H1 (cell line): ENCODE measurements around the gene ADRB2. TPM values are rescaled to one million over a fixed set of nuclear protein-coding genes. Genes with fewer than 3 reads are reported as not detected.

Source experiments
- CTCF ChIA-PET: fragments of 300-600 bp; sonication (Branson Sonifier 250); formaldehyde crosslinking; loops from one replicate; lab custom pipeline; 2021; ENCODE audit not compliant: partially characterized antibody; lab: Charles Lee
- POLR2A ChIA-PET: fragments of 300-600 bp; sonication (Branson Sonifier 250); formaldehyde crosslinking; loops from one replicate; lab custom pipeline; 2021; ENCODE audit warnings: inconsistent platforms; ENCODE audit not compliant: partially characterized antibody; lab: Charles Lee
- DNase-seq, 2 experiments: peaks; one replicate each; pipeline versions ENCODE4 v3.0.0 to v3.0.0-alpha.2; 2010 to 2022; ENCODE audit warnings: low spot score in 2 of 2, low read depth in 1 of 2, mixed read lengths in 1 of 2
- FAIRE-seq: peaks from 2 replicates; lab custom pipeline; 2011; peaks lifted over from hg19 to GRCh38; lab: Jason Lieb, UNC
- H2AFZ ChIP-seq: 2 replicates; pipeline ENCODE4 v1.8.1; 2012; ENCODE audit warnings: low read length, inconsistent platforms
- H2AK5ac ChIP-seq: 2 replicates; pipeline ENCODE4 v1.6.1; 2013; ENCODE audit warnings: low read depth, low read length
- H2BK120ac ChIP-seq: replicated peaks from 2 replicates; pipeline ENCODE3; 2013; ENCODE audit warnings: low read depth, low read length, inconsistent platforms
- H2BK12ac ChIP-seq: 2 replicates; pipeline ENCODE4 v1.6.1; 2013; ENCODE audit warnings: low read depth, low read length
- H2BK15ac ChIP-seq: 2 replicates; pipeline ENCODE4 v1.6.1; 2013; ENCODE audit warnings: low read length
- H2BK20ac ChIP-seq: 2 replicates; pipeline ENCODE4 v1.6.1; 2013; ENCODE audit warnings: low read length
- H2BK5ac ChIP-seq: 2 replicates; pipeline ENCODE4 v1.6.1; 2013; ENCODE audit warnings: low read depth, low read length
- H3K14ac ChIP-seq: 2 replicates; pipeline ENCODE4 v1.6.1; 2013; ENCODE audit warnings: inconsistent platforms; ENCODE audit not compliant: insufficient read length
- H3K18ac ChIP-seq: 2 replicates; pipeline ENCODE4 v1.6.1; 2013; ENCODE audit warnings: low read length; ENCODE audit errors: extremely low read depth
- H3K23ac ChIP-seq: 2 replicates; pipeline ENCODE4 v1.6.1; 2013; ENCODE audit warnings: inconsistent platforms; ENCODE audit not compliant: insufficient read length
- H3K23me2 ChIP-seq: 2 replicates; pipeline ENCODE4 v1.6.1; 2013; ENCODE audit warnings: low read depth, low read length
- H3K27ac ChIP-seq: 2 replicates; pipeline ENCODE4 v1.6.1; 2011; ENCODE audit warnings: low read depth, low read length, inconsistent platforms
- H3K27me3 ChIP-seq, 4 experiments: replicated peaks in 1 of 4; 1 replicate in 1 of 4; 2 replicates in 3 of 4; pipeline versions ENCODE4 v1.6.1 to v1.8.1; 2011 to 2013; ENCODE audit warnings: low read length in 3 of 4, mild to moderate bottlenecking in 3 of 4, inconsistent platforms in 2 of 4, mixed read lengths in 2 of 4, moderate library complexity in 1 of 4; ENCODE audit not compliant: control insufficient read depth in 3 of 4, insufficient read depth in 3 of 4; ENCODE audit errors: extremely low read depth in 1 of 4
- H3K36me3 ChIP-seq, 4 experiments: 2 replicates each; pipeline versions ENCODE4 v1.6.1 to v1.8.1; 2011 to 2013; ENCODE audit warnings: mild to moderate bottlenecking in 4 of 4, low read length in 3 of 4, moderate library complexity in 2 of 4, control low read depth in 1 of 4, inconsistent platforms in 1 of 4; ENCODE audit not compliant: insufficient read depth in 4 of 4, control insufficient read depth in 2 of 4
- H3K4ac ChIP-seq: replicated peaks from 2 replicates; pipeline ENCODE3; 2013; ENCODE audit warnings: low read length, low read depth, mixed read lengths, inconsistent platforms; ENCODE audit not compliant: insufficient read length
- H3K4me1 ChIP-seq, 4 experiments: replicated peaks in 1 of 4; 1 replicate in 1 of 4; 2 replicates in 3 of 4; pipeline versions ENCODE4 v1.6.1 to v1.8.1; 2011 to 2013; ENCODE audit warnings: low read length in 3 of 4, inconsistent platforms in 2 of 4, mixed read lengths in 1 of 4; ENCODE audit not compliant: insufficient read depth in 4 of 4, control insufficient read depth in 3 of 4
- H3K4me2 ChIP-seq, 2 experiments: 2 replicates each; pipeline versions ENCODE4 v1.6.1 to v1.8.1; 2011 to 2013; ENCODE audit warnings: low read depth in 2 of 2, low read length in 2 of 2, control low read depth in 1 of 2, inconsistent platforms in 1 of 2, mild to moderate bottlenecking in 1 of 2; ENCODE audit not compliant: insufficient read depth in 1 of 2
- H3K4me3 ChIP-seq, 4 experiments: fragments of 200-600, 300-600 bp in 1 of 4; sonication (generic), shearing (Covaris generic), sonication (Bioruptor Twin) in 1 of 4; 2 replicates each; pipeline versions ENCODE4 v1.5.1 to v1.8.1; 2011 to 2016; ENCODE audit warnings: low read length in 4 of 4, low read depth in 3 of 4, control low read depth in 2 of 4, inconsistent platforms in 2 of 4, mild to moderate bottlenecking in 2 of 4, mixed read lengths in 1 of 4, moderate library complexity in 1 of 4; ENCODE audit not compliant: insufficient read depth in 2 of 4; ENCODE audit errors: extremely low read depth in 1 of 4
- H3K56ac ChIP-seq: replicated peaks from 2 replicates; pipeline ENCODE3; 2013; ENCODE audit warnings: low read depth, mild to moderate bottlenecking, mixed read lengths, low read length, inconsistent platforms; ENCODE audit not compliant: insufficient read length
- H3K79me1 ChIP-seq: 2 replicates; pipeline ENCODE4 v1.6.1; 2013; ENCODE audit warnings: low read depth, low read length, control low read depth
- H3K79me2 ChIP-seq, 2 experiments: 2 replicates each; pipeline versions ENCODE4 v1.6.1 to v1.8.1; 2012 to 2013; ENCODE audit warnings: low read length in 2 of 2, mild to moderate bottlenecking in 2 of 2, inconsistent platforms in 1 of 2; ENCODE audit not compliant: insufficient read depth in 2 of 2, control insufficient read depth in 1 of 2
- H3K9ac ChIP-seq, 4 experiments: replicated peaks in 1 of 4; 1 replicate in 1 of 4; 2 replicates in 3 of 4; pipeline versions ENCODE4 v1.6.1 to v1.8.1; 2011 to 2013; ENCODE audit warnings: low read depth in 3 of 4, low read length in 3 of 4, control low read depth in 2 of 4, mild to moderate bottlenecking in 2 of 4, moderate library complexity in 2 of 4, inconsistent platforms in 1 of 4; ENCODE audit errors: extremely low read depth in 1 of 4
- H3K9me3 ChIP-seq, 2 experiments: 2 replicates each; pipeline versions ENCODE4 v1.6.1 to v1.8.1; 2012 to 2013; ENCODE audit warnings: mild to moderate bottlenecking in 2 of 2, moderate library complexity in 2 of 2, control low read depth in 1 of 2, inconsistent platforms in 1 of 2, low read depth in 1 of 2, low read length in 1 of 2, mixed read lengths in 1 of 2; ENCODE audit not compliant: insufficient read depth in 2 of 2
- H4K20me1 ChIP-seq, 2 experiments: replicated peaks in 1 of 2; 2 replicates each; pipeline versions ENCODE3 to v1.8.1; 2011 to 2013; ENCODE audit warnings: inconsistent platforms in 2 of 2, low read length in 2 of 2, mild to moderate bottlenecking in 1 of 2; ENCODE audit not compliant: insufficient read depth in 2 of 2, control insufficient read depth in 1 of 2
- H4K5ac ChIP-seq: 2 replicates; pipeline ENCODE4 v1.6.1; 2013; ENCODE audit warnings: low read length, low read depth, mixed read lengths, inconsistent platforms; ENCODE audit not compliant: insufficient read length
- H4K8ac ChIP-seq: 2 replicates; pipeline ENCODE4 v1.8.0; 2013; ENCODE audit warnings: mild to moderate bottlenecking, moderate library complexity, low read length, inconsistent platforms; ENCODE audit not compliant: insufficient read depth; ENCODE audit errors: extremely low read depth
- H4K91ac ChIP-seq: replicated peaks from 2 replicates; pipeline ENCODE3; 2013; ENCODE audit warnings: low read length, mixed read lengths, inconsistent platforms; ENCODE audit not compliant: insufficient read length
- BACH1 ChIP-seq: IDR thresholded peaks from 2 replicates; pipeline ENCODE4 v1.6.1; 2012; ENCODE audit warnings: low read length, improper control_type of control experiment
- E2F6 ChIP-seq: IDR thresholded peaks from 2 replicates; pipeline ENCODE4 v1.6.1; 2012; ENCODE audit warnings: inconsistent platforms
- EP300 ChIP-seq, 2 experiments: IDR thresholded peaks; 1 replicate in 1 of 2; 2 replicates in 1 of 2; pipeline ENCODE4 v1.6.1; 2011 to 2012; ENCODE audit warnings: low read depth in 2 of 2, low read length in 2 of 2, mild to moderate bottlenecking in 2 of 2, borderline replicate concordance in 1 of 2, inconsistent platforms in 1 of 2, moderate library complexity in 1 of 2
- GABPA ChIP-seq: IDR thresholded peaks from 2 replicates; pipeline ENCODE4 v1.6.1; 2011; ENCODE audit warnings: mild to moderate bottlenecking, low read length, moderate library complexity, borderline replicate concordance; ENCODE audit not compliant: insufficient read depth
- HDAC6 ChIP-seq: IDR thresholded peaks from one replicate; pipeline ENCODE4 v1.7.1; 2012; ENCODE audit warnings: low read depth, mild to moderate bottlenecking, inconsistent platforms, low read length, moderate library complexity
- NRF1 ChIP-seq: IDR thresholded peaks from 2 replicates; pipeline ENCODE4 v1.6.1; 2011; ENCODE audit warnings: mild to moderate bottlenecking, low read depth, low read length, improper control_type of control experiment
- POU5F1 ChIP-seq: IDR thresholded peaks from 2 replicates; pipeline ENCODE4 v1.6.1; 2011; ENCODE audit warnings: low read depth, mild to moderate bottlenecking, low read length, moderate library complexity
- RAD21 ChIP-seq, 2 experiments: IDR thresholded peaks in 1 of 2; conservative IDR thresholded peaks in 1 of 2; 2 replicates each; pipeline ENCODE4 v1.6.1; 2011; ENCODE audit warnings: low read depth in 2 of 2, low read length in 2 of 2, improper control_type of control experiment in 1 of 2, inconsistent platforms in 1 of 2, mild to moderate bottlenecking in 1 of 2, moderate library complexity in 1 of 2
- SIN3A ChIP-seq, 2 experiments: IDR thresholded peaks in 1 of 2; conservative IDR thresholded peaks in 1 of 2; 2 replicates each; pipeline ENCODE4 v1.6.1; 2011 to 2012; ENCODE audit warnings: low read length in 2 of 2, improper control_type of control experiment in 1 of 2, low read depth in 1 of 2, mild to moderate bottlenecking in 1 of 2
- SIX5 ChIP-seq: IDR thresholded peaks from 2 replicates; pipeline ENCODE4 v1.6.1; 2011; ENCODE audit warnings: mild to moderate bottlenecking, low read depth, low read length
- SP2 ChIP-seq: IDR thresholded peaks from 2 replicates; pipeline ENCODE4 v1.6.1; 2012; ENCODE audit warnings: mild to moderate bottlenecking, low read length, inconsistent platforms
- TBP ChIP-seq: IDR thresholded peaks from 2 replicates; pipeline ENCODE4 v1.6.1; 2011; ENCODE audit warnings: low read depth, low read length, improper control_type of control experiment
- WGBS, 2 experiments: shearing (Covaris generic) in 1 of 2; methylation state at CpG; one replicate each; pipeline versions ENCODE4 v1.1.6 to v1.1.7; 2013 to 2015; ENCODE audit warnings: low lambda C conversion rate in 2 of 2, mixed read lengths in 2 of 2, inconsistent platforms in 1 of 2, low coverage in 1 of 2, missing lambda C conversion rate in 1 of 2; ENCODE audit not compliant: insufficient replicate concordance in 2 of 2, insufficient coverage in 1 of 2, insufficient read length in 1 of 2; ENCODE audit errors: extremely low coverage in 1 of 2, missing lambda C conversion rate in 1 of 2; 5-methylcytosine and 5-hydroxymethylcytosine counted together
- polyA plus RNA-seq, 7 experiments: library from polyadenylated mRNA; depleted of rRNA in 3 of 7; stranded (reverse) in 5 of 7; unstranded in 2 of 7; fragments of >200 nt in 5 of 7; fragments of 200-250 nt in 2 of 7; gene quantifications; 1 replicate in 5 of 7; 2 replicates in 1 of 7; 4 replicates in 1 of 7; pipeline versions ENCODE4 v1.2.1 to v1.2.3, GENCODE V29; 2011 to 2013; ENCODE audit warnings: missing spikeins in 2 of 7, mixed read lengths in 2 of 7
- total RNA-seq: library from RNA; stranded (reverse); fragmentation: NEBNext Ultra II Directional; extraction: Animal tissue kit (Norgen Biotek cat#: 25700); gene quantifications from 2 replicates; pipeline ENCODE4 v1.2.1, GENCODE V29; 2021
- TF ChIP-seq, protein P1 (sequence below): IDR thresholded peaks from 2 replicates; pipeline ENCODE4 v1.6.1; 2011; ENCODE audit warnings: low read depth, mild to moderate bottlenecking, low read length; ENCODE audit not compliant: insufficient read depth

The ADRB2 gene
- total and polyA plus RNA-seq, 2 of the 8 experiments (the other 6 are each of a cell fraction or from before 2014, with no cell fraction given) = 0.65 to 0.77 TPM

DNA sequence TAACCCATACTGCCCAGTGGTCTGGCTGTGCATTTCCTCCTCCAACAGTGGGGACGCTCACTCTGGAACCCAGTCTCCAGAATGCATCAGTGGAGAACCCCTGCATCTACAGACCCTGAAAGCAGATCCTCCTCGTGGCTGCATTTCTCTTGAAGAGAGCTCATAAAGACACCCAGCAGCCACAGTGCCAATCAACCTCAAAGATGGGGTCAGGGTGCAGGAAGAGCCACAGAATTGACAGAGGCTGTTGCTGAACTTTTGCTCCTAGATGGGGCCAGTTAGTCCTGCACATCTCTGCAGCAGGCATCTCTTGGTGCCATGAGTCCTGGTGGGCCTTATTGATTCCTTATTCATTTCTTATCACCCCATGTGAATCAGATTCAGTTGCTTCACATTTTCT, 39.6 kb downstream of the ADRB2 start:
- Histone ChIP-seq H2BK12ac (no peak overlapping the region), H3K4me2 (no peak overlapping the region), H3K79me1 (no peaks in the 10 kb centered on the region), H3K9ac (no peak overlapping the region), H4K5ac (no peak overlapping the region), H3K4me1 (no peaks in the 10 kb centered on the region; a peak in 1 of 7 replicates), H3K4ac (no peak overlapping the region), H3K23ac (no peak overlapping the region), H3K14ac (no peak overlapping the region), H2BK120ac (no peak overlapping the region), H2BK15ac (no peak overlapping the region), H2AFZ (no peak overlapping the region), H2AK5ac (no peak overlapping the region), H3K79me2 (no peaks in the 10 kb centered on the region), H4K20me1 (no peaks in the 10 kb centered on the region), H3K36me3 (no peaks in the 10 kb centered on the region), H3K27me3 (no peaks in the 10 kb centered on the region), H2BK5ac (no peak overlapping the region), H3K23me2 (no peaks in the 10 kb centered on the region; the same call in 1 of the 2 replicates), H3K56ac (no peak overlapping the region), H3K18ac (no peak overlapping the region), H3K27ac (no peak overlapping the region), H3K9me3 (no peaks in the 10 kb centered on the region), H2BK20ac (no peak overlapping the region), H4K8ac (no peak overlapping the region), H3K4me3 (no peak overlapping the region), H4K91ac (no peak overlapping the region)
- ChIA-PET POLR2A (no interaction called here), CTCF (interaction anchor here (0.9 kb wide), 1 partner anchor 72 kb away, joined by 3 read pairs; no protein-coding TSS in a partner anchor)
- 71% methylated on average over 2 of the region's 2 CpGs; no CpG with 5 or more reads in 1 of the 2 experiments for WGBS, 2 experiments
- DNase-seq (no peak), FAIRE-seq (no peak)
- TF ChIP-seq POU5F1 = no peak
- no peak for TF ChIP-seq GABPA
- TF ChIP-seq EP300 (IDR thresholded peaks at IDR 0.05; ENCODE audit: borderline replicate concordance in 1 of 2, low read depth in 2 of 2, low read length in 2 of 2) = no peak
- no peak for TF ChIP-seq RAD21 (IDR thresholded peaks at IDR 0.05 in 1 of 2, conservative IDR thresholded peaks at IDR 0.05 in 1 of 2; ENCODE audit: low read depth in 2 of 2, low read length in 2 of 2)
- no peak for TF ChIP-seq HDAC6
- no peak for TF ChIP-seq SP2
- TF ChIP-seq, protein P1, sequence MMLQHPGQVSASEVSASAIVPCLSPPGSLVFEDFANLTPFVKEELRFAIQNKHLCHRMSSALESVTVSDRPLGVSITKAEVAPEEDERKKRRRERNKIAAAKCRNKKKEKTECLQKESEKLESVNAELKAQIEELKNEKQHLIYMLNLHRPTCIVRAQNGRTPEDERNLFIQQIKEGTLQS = no peak
- TF ChIP-seq TBP = no peak
- TF ChIP-seq SIX5 = no peak
- TF ChIP-seq SIN3A (conservative IDR thresholded peaks at IDR 0.05 in 1 of 2, IDR thresholded peaks at IDR 0.05 in 1 of 2; ENCODE audit: low read depth in 1 of 2, low read length in 2 of 2) = no peak
- TF ChIP-seq BACH1 = no peak
- no peak for TF ChIP-seq E2F6
- no peak for TF ChIP-seq NRF1
